HUES6 (cell line): ENCODE measurements around the gene PLEKHA6.

ENCODE experiments used
- H3K27ac ChIP-seq: 2 replicates; pipeline ENCODE4 v1.7.0; 2013; ENCODE audit warnings: low read depth, mild to moderate bottlenecking, low read length, inconsistent platforms
- H3K27me3 ChIP-seq: 2 replicates; pipeline ENCODE4 v1.6.1; 2013; ENCODE audit warnings: low read length; ENCODE audit not compliant: control insufficient read depth, insufficient read depth
- H3K36me3 ChIP-seq: 2 replicates; pipeline ENCODE4 v1.6.1; 2013; ENCODE audit warnings: low read length; ENCODE audit not compliant: control insufficient read depth, insufficient read depth
- H3K4me1 ChIP-seq: 2 replicates; pipeline ENCODE4 v1.6.1; 2013; ENCODE audit warnings: low read length; ENCODE audit not compliant: control insufficient read depth, insufficient read depth
- H3K4me3 ChIP-seq: 2 replicates; pipeline ENCODE4 v1.5.1; 2013; ENCODE audit warnings: low read depth, low read length
- H3K9ac ChIP-seq: one replicate; pipeline ENCODE4 v1.6.1; 2013; ENCODE audit warnings: mild to moderate bottlenecking, low read length
- H3K9me3 ChIP-seq: 2 replicates; pipeline ENCODE4 v1.6.1; 2013; ENCODE audit warnings: low read depth, low read length; ENCODE audit not compliant: control insufficient read depth, insufficient read depth

Gene PLEKHA6

DNA sequence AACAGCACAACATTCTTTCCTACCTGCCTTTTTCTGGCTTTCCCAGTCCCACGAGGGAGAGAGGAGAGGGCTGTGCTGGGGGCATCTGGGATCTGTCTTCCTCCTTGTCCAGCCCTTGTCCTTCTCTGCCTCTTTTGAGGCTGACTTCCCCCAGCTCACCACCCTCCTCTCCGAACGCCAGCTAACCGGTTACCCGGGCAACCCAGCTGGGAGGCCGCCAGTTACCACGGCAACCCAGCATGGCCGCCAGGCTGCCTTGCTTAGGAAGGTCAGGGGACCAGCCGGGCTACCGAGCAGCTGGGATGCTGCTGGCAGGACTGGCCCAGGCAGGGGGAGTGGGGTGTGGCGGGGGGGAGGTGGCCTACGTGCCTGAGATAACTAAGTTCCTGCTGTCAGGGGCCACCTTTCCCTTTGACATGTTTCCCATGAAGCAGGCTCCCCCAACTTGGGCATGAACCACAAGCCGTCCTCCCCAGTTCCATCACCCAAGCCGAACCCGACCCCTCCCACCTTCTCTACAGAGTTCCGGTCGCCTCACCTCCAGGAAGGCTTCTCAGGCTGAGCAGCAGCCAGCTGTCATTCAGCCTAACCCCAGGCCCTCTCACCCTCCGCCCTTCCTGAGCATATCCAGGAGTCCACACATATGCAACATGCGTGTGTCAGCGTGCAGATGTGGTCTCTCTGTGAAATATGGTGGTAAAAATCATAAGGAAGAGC lies 8.7 kb downstream of the PLEKHA6 start:
- Histone ChIP-seq H3K4me3 (no peak overlapping the region), H3K4me1 (peaks cover 19% of the 10 kb centered on the region)

GRCh38 chr1:204350312-204350711 lies 9.4 kb downstream of the PLEKHA6 start:
- peaks cover 19% of the 10 kb centered on the region for H3K4me1 ChIP-seq
- no peak overlapping the region for H3K9ac ChIP-seq
- H3K27me3 ChIP-seq = peaks cover 2% of the 10 kb centered on the region; the same call in 1 of the 2 replicates
- no peaks in the 10 kb centered on the region for H3K36me3 ChIP-seq
- no peak overlapping the region for H3K4me3 ChIP-seq
- no peaks in the 10 kb centered on the region for H3K9me3 ChIP-seq
- no peak overlapping the region for H3K27ac ChIP-seq

More for the DNA sequence above, 8.7 kb downstream of the PLEKHA6 start:
- Histone ChIP-seq H3K9ac (no peak overlapping the region), H3K36me3 (no peaks in the 10 kb centered on the region), H3K27ac (no peak overlapping the region), H3K9me3 (no peaks in the 10 kb centered on the region), H3K27me3 (no peaks in the 10 kb centered on the region)

GRCh38 chr1:204349602-204350001 lies 10.1 kb downstream of the PLEKHA6 start:
- no peak overlapping the region for H3K27ac ChIP-seq
- peaks cover 5% of the 10 kb centered on the region; the same call in 1 of the 2 replicates for H3K27me3 ChIP-seq
- H3K4me3 ChIP-seq = no peak overlapping the region
- H3K36me3 ChIP-seq = no peaks in the 10 kb centered on the region
- H3K9ac ChIP-seq = no peak overlapping the region
- peaks cover 19% of the 10 kb centered on the region for H3K4me1 ChIP-seq
- H3K9me3 ChIP-seq = no peaks in the 10 kb centered on the region

DNA sequence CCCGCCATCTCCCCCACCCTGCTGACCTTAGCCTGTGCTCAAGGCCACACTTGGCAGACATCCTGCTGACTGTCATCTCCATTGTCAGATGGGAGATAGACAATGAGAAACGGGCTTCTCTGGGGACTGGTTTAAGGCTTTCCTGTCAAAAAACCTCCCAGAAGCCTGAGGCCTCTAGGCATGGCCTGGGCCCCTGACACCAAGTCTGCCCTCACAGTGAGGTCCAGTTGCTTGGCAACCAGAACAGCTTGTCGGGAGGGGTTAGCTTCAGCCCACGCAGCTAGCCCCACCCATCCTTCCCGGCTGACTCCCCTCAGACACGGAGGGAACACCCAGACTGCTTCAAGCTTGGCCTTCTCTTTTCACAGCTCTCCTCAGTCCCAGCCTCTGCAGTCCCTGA lies 11.0 kb downstream of the PLEKHA6 start:
- H3K36me3 ChIP-seq = no peaks in the 10 kb centered on the region
- H3K27ac ChIP-seq = no peak overlapping the region
- no peak overlapping the region for H3K9ac ChIP-seq
- H3K9me3 ChIP-seq = no peaks in the 10 kb centered on the region
- no peak overlapping the region for H3K4me3 ChIP-seq
- peaks cover 22% of the 10 kb centered on the region for H3K4me1 ChIP-seq
- peaks cover 5% of the 10 kb centered on the region; the same call in 1 of the 2 replicates for H3K27me3 ChIP-seq

DNA sequence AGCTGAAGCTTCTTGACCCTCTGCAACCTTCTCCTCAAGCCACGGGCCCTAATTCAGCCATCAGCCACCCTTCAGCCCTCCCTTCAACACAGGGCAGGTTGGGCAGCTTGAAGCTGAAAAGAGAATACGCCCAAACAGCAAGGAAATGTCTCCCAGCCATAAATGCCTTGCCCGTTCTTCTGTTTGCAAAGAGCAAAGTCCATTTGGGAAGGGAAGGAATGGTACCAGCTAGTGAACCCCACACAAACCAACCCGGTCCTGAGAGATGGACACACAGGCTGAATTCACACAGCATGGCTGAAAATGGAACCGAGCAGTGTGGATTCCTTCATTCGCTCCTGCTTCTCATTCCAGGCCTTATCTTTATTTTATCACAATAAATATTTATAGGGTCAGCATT lies 11.5 kb downstream of the PLEKHA6 start:
- Histone ChIP-seq H3K4me3 (no peak overlapping the region), H3K4me1 (peaks cover 25% of the 10 kb centered on the region), H3K9me3 (no peaks in the 10 kb centered on the region), H3K36me3 (no peaks in the 10 kb centered on the region), H3K27ac (no peak overlapping the region), H3K27me3 (peaks cover 5% of the 10 kb centered on the region; the same call in 1 of the 2 replicates), H3K9ac (no peak overlapping the region)

GRCh38 chr1:204345941-204346645 lies 13.6 kb downstream of the PLEKHA6 start:
- Histone ChIP-seq H3K9me3 (no peaks in the 10 kb centered on the region), H3K27ac (no peak overlapping the region), H3K36me3 (no peaks in the 10 kb centered on the region), H3K4me3 (no peak overlapping the region), H3K27me3 (peaks cover 5% of the 10 kb centered on the region; the same call in 1 of the 2 replicates), H3K9ac (no peak overlapping the region), H3K4me1 (peaks cover 38% of the 10 kb centered on the region)

DNA sequence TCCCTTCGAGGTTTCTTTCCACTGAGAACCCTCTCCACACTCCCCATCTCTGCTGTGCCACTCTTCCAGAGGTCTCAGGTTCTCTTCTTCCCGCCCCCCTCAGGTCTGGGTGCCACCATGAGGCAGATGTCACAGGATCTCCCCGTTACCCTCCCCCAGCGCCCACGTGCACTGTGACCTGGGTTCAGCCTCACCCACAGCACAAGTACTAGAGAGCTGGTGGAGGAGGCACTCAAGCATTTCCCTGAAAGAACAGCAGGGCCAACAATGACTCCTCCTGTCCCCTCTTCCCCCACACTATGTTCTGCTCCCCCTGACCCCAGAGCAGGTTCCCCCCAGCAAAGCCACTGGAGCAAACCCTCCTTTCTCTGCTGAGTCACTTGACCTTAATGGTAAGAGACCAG lies 14.3 kb downstream of the PLEKHA6 start:
- Histone ChIP-seq H3K36me3 (no peaks in the 10 kb centered on the region), H3K4me1 (peaks cover 39% of the 10 kb centered on the region), H3K27ac (no peak overlapping the region), H3K4me3 (no peak overlapping the region), H3K9me3 (no peaks in the 10 kb centered on the region), H3K9ac (no peak overlapping the region), H3K27me3 (peaks cover 7% of the 10 kb centered on the region; the same call in 1 of the 2 replicates)

DNA sequence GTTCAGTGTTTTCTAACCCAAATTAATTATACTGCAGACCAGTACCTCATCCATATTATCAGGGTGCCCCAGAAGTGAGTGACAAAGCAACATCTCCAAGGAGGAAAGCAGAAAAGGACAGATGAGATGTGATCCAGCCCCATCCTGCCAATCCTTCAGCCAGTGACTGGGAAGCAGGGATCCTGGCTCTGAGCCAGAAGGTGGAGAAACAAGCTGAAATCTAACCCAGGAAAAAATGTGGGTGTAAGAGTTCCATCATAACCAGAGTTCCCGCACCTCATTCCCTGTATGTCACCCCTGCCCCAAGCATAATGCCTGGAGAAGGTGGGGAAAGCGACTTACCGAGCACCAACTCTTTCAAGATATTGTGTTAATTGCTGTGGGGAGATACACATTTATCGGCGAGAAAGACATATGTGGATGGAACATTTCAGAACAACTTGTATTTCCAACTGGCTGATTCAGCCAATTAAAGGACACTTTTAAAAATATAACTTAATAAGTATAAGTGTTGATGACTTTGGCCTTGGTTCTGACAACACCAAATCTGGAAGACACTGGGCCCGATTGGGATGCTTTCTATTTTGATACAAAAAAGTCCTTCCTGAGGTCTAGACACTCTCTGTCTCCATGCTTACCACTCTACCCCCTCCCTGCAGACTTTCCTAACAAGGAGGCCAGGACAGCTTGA lies 14.9 kb downstream of the PLEKHA6 start:
- Histone ChIP-seq H3K36me3 (no peaks in the 10 kb centered on the region), H3K4me1 (peaks cover 41% of the 10 kb centered on the region), H3K9me3 (no peaks in the 10 kb centered on the region), H3K27ac (no peak overlapping the region), H3K27me3 (peaks cover 7% of the 10 kb centered on the region; the same call in 1 of the 2 replicates), H3K4me3 (no peak overlapping the region), H3K9ac (no peak overlapping the region)

DNA sequence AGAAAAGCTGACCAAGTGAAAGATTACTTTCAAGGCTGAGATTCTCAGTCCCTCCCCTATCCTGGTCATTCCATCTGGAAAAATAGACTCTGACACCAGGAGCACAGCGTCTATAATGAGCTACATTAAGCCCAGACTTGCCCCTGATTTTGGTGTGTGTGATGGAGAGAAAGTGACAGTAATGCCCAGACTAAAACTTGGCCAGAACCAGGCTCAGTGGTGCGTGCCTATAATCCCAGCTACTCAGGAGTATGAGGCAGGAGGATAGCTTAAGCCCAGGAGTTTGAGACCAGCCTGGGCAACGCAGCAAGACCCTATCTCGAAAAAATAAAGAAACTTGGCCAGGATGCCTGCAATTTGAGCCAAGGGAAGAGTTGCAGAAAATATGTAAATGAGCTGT lies 15.9 kb downstream of the PLEKHA6 start:
- no peak overlapping the region for H3K27ac ChIP-seq
- no peak overlapping the region for H3K4me3 ChIP-seq
- no peaks in the 10 kb centered on the region for H3K9me3 ChIP-seq
- H3K36me3 ChIP-seq = no peaks in the 10 kb centered on the region
- peaks cover 44% of the 10 kb centered on the region for H3K4me1 ChIP-seq
- no peak overlapping the region for H3K9ac ChIP-seq
- H3K27me3 ChIP-seq = peaks cover 7% of the 10 kb centered on the region; the same call in 1 of the 2 replicates

DNA sequence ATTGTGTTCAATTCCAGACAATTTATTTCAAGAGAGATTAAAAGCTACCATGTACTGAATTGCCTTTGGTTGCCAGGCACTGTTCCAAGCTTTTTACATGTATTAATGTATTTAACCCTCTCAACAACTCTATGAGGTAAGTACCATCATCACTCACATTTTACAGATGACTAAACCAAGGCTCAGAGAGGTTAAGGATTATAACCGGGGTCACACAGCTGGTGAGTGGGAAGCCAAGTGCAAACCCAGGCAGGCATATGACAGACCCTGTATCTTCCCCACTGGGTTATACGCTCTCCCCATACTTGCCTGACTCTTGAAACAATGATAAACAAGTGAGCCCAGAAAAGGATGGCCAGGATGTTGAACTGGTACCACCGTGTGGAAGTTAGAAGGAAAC lies 16.5 kb downstream of the PLEKHA6 start:
- no peaks in the 10 kb centered on the region for H3K36me3 ChIP-seq
- H3K27me3 ChIP-seq = peaks cover 7% of the 10 kb centered on the region; the same call in 1 of the 2 replicates

DNA sequence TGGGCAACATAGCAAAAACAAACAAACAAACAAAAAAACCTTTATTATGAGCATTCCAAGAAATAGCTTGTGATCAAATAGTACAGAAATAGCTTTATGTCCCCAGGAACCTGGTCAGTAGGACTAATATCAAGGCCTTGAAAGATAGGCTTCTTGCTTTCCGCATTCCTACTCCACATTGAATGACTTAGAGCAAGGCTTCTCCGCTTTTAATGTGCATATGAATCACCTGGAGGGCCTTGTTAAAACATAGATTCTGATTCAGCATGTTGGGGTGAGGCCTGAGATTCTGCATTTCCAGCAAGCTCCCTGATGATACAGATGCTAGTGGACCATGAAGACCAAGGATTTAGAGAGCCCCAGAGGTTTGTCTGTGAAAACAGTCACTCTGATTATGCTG lies 17.4 kb downstream of the PLEKHA6 start:
- Histone ChIP-seq H3K36me3 (no peaks in the 10 kb centered on the region), H3K9ac (no peak overlapping the region), H3K4me3 (no peak overlapping the region), H3K27me3 (peaks cover 7% of the 10 kb centered on the region; the same call in 1 of the 2 replicates), H3K4me1 (peaks cover 57% of the 10 kb centered on the region), H3K9me3 (no peaks in the 10 kb centered on the region), H3K27ac (no peak overlapping the region)

More for the DNA sequence above, 16.5 kb downstream of the PLEKHA6 start:
- Histone ChIP-seq H3K9me3 (no peaks in the 10 kb centered on the region), H3K27ac (no peak overlapping the region), H3K4me3 (no peak overlapping the region), H3K9ac (no peak overlapping the region), H3K4me1 (peaks cover 48% of the 10 kb centered on the region)
